Activated CD8-positive, alpha-beta T cell treated with anti-CD3 and anti-CD28 coated beads for 36 hours (primary cell): Measurements from ENCODE around the gene EML3. TPM values are rescaled to one million over a fixed set of nuclear protein-coding genes. Genes with fewer than 3 reads are reported as not detected.
A peak's percentile ranks its signal among the peaks of the same experiment; 100 is the strongest.

Source experiments
- ATAC-seq: fragments of 200-7000 bp; cut with Tn5 transposase; one replicate; pipeline ENCODE4 v1.10.0; 2021; ENCODE audit warnings: mild to moderate bottlenecking, moderate library complexity
- CTCF ChIA-PET: fragments of 350-600 bp; sonication (Branson Sonifier 250); formaldehyde crosslinking; loops from one replicate; lab custom pipeline; 2021; ENCODE audit warnings: antibody characterized with exemption; lab: Charles Lee
- POLR2A ChIA-PET: fragments of 350-600 bp; sonication (Branson Sonifier 250); formaldehyde crosslinking; loops from one replicate; lab custom pipeline; 2021; ENCODE audit warnings: antibody characterized with exemption; lab: Charles Lee
- DNase-seq: peaks from one replicate; pipeline ENCODE4 v3.0.0-alpha.2; 2020
- H3K27ac Mint-ChIP-seq: one replicate; pipeline ENCODE4 v1.8.0; 2021; ENCODE audit warnings: mild to moderate bottlenecking, mixed read lengths
- H3K27me3 Mint-ChIP-seq: one replicate; pipeline ENCODE4 v1.8.0; 2021; ENCODE audit warnings: mixed read lengths
- H3K36me3 Mint-ChIP-seq: one replicate; pipeline ENCODE4 v1.8.0; 2021; ENCODE audit warnings: low read depth, mixed read lengths
- H3K4me1 Mint-ChIP-seq: one replicate; pipeline ENCODE4 v1.8.0; 2021; ENCODE audit warnings: low read depth, mixed read lengths
- H3K4me3 Mint-ChIP-seq: one replicate; pipeline ENCODE4 v1.8.0; 2021; ENCODE audit warnings: mild to moderate bottlenecking, moderate library complexity, mixed read lengths
- H3K9me3 Mint-ChIP-seq: one replicate; pipeline ENCODE4 v1.8.0; 2021; ENCODE audit warnings: mixed read lengths
- CTCF ChIP-seq: fragments of 200-600 bp; IDR thresholded peaks from one replicate; pipeline ENCODE4 v1.8.0; 2022; ENCODE audit warnings: antibody characterized with exemption, mild to moderate bottlenecking
- intact Hi-C: fragments of 100-400 bp; cut with micrococcal nuclease; formaldehyde crosslinking; loops from one replicate; pipeline ENCODE4 v1.10.0; 2022
- total RNA-seq, 2 experiments: library from RNA; stranded (reverse); gene quantifications; one replicate each; pipeline ENCODE4 v1.2.3, GENCODE V29; 2021

The EML3 gene
- total RNA-seq, 2 experiments from 2014 or later: 115 to 120 TPM

GRCh38 chr11:62607714-62608113, 4.9 kb downstream of the EML3 start:
- intact Hi-C loops: no loop called here
- Mint-ChIP-seq H3K4me3 (no peak overlapping the region), H3K27me3 (no peaks in the 10 kb centered on the region), H3K27ac (no peak overlapping the region), H3K4me1 (peaks cover 46% of the 10 kb centered on the region), H3K36me3 (peaks cover 68% of the 10 kb centered on the region), H3K9me3 (no peaks in the 10 kb centered on the region)
- DNase-seq: peak; percentile 32
- ATAC-seq: no peak
- CTCF ChIA-PET: interaction anchor here (0.8 to 1.7 kb wide), 3 partner anchors 16 to 183 kb away, joined by 3 to 9 read pairs (median 5); partner anchors contain the start of gene TUT1
- no peak for TF ChIP-seq CTCF
- POLR2A ChIA-PET: interaction anchor here (0.7 to 6.9 kb wide), 4 partner anchors 9 to 30 kb away, joined by 3 to 87 read pairs (median 4); partner anchors contain the start of gene TUT1

DNA sequence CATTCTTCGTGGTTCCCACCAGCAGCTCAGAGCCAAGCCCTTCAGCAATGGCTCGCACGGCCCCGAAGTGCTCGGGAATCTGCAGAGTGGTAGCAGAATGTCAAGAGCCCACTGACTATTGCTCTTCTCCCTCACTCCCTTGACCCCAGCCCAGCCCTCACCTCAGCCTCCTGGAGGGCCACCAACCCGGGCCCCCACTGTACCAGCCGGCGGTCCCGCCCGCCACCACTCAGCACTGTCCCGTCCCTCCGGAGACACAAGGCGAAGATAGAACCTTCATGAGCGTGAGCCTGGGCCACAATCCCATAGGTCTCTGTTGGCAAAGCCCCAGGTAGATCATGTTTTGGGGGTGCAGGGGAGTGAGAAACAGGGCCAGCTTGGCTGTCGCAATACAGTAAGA, 6.7 kb downstream of the EML3 start:
- no peak for DNase-seq
- no peaks in the 10 kb centered on the region for H3K9me3 Mint-ChIP-seq
- ChIA-PET CTCF (interaction anchor here (1.2 kb wide), 1 partner anchor 14 kb away, joined by 3 read pairs; the partner anchor contains the start of gene TUT1), POLR2A (interaction anchor here (0.9 to 1.8 kb wide), 4 partner anchors 12 to 73 kb away, joined by 3 to 5 read pairs (median 4); partner anchors contain the start of genes TUT1 and UBXN1)
- ATAC-seq: no peak
- H3K4me3 Mint-ChIP-seq: no peak overlapping the region
- intact Hi-C loops: no loop called here
- H3K27me3 Mint-ChIP-seq: no peaks in the 10 kb centered on the region
- peaks cover 62% of the 10 kb centered on the region for H3K36me3 Mint-ChIP-seq
- TF ChIP-seq CTCF: no peak
- H3K27ac Mint-ChIP-seq: no peak overlapping the region
- peaks cover 46% of the 10 kb centered on the region for H3K4me1 Mint-ChIP-seq

DNA sequence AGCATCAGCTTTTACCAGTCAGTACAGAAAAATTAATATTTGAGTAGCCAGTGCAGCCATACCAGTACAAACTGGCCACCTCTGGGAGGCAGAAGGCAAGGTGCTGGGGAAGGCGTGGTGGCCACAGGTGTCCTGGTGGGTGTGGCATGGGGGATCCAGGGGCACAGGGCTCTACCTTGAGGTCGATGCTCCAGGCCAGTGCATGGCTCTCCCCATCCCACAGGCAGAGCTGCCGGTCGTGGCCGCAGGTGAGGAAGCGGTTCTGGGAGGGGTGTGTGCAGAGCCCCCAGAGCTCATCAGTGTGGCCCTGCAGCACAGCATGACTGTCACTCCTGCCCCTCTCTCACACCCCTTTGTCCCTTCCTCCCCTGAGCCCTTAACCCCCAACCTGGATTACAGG, 7.1 kb downstream of the EML3 start:
- Mint-ChIP-seq H3K9me3 (no peaks in the 10 kb centered on the region), H3K27ac (no peak overlapping the region), H3K27me3 (no peaks in the 10 kb centered on the region), H3K4me1 (peaks cover 43% of the 10 kb centered on the region), H3K4me3 (no peak overlapping the region), H3K36me3 (peaks cover 64% of the 10 kb centered on the region)
- ChIA-PET POLR2A (interaction anchor here (0.9 to 1.8 kb wide), 5 partner anchors 12 to 74 kb away, joined by 3 to 5 read pairs (median 4); partner anchors contain the start of genes TUT1 and UBXN1), CTCF (interaction anchor here (1.2 kb wide), 1 partner anchor 14 kb away, joined by 3 read pairs; the partner anchor contains the start of gene TUT1)
- intact Hi-C loops: no loop called here
- ATAC-seq: no peak
- no peak for TF ChIP-seq CTCF
- DNase-seq: no peak

DNA sequence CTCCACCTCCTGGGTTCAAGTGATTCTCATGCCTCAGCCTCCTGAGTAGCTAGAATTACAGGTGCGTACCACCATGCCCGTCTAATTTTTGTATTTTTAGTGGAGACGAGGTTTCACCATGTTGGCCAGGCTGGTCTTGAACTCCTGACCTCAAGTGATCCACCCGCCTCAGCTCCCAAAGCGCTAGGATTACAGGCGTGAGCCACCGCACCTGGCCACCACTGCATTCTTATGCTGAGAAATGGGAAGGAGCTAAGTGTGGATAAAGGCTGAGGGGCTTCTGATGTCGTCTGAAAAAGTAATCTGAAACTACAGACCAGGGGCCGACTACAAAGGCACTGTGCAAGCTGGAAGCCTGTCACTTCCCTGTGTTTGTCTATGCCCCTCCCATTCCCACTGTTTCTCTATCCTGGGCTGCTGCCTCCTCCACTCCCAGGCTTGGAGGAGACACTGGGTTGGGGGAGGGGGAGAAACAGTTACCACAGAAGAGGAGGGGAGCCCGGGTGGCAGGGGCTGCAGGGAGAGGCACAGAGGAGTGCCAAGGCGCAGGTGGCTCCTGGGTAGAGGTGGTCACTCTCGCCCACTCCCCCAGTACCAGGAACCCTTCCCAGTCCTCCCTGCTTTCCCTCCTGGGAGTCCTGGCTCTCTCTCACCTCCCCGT, 8.0 kb downstream of the EML3 start:
- CTCF ChIA-PET: interaction anchor here (1.1 kb wide), 1 partner anchor 180 kb away, joined by 3 read pairs; no protein-coding TSS in a partner anchor
- POLR2A ChIA-PET: interaction anchor here (0.8 to 2.4 kb wide), 8 partner anchors 9 to 75 kb away, joined by 3 to 24 read pairs (median 5); partner anchors contain the start of genes C11orf98, CSKMT, LBHD1 and TUT1
- H3K4me1 Mint-ChIP-seq: peaks cover 43% of the 10 kb centered on the region
- DNase-seq (no peak), ATAC-seq (no peak)
- no peaks in the 10 kb centered on the region for H3K27me3 Mint-ChIP-seq
- TF ChIP-seq CTCF: no peak
- H3K4me3 Mint-ChIP-seq: no peak overlapping the region
- no peak overlapping the region for H3K27ac Mint-ChIP-seq
- H3K9me3 Mint-ChIP-seq: no peaks in the 10 kb centered on the region
- intact Hi-C loops: no loop called here
- peaks cover 66% of the 10 kb centered on the region for H3K36me3 Mint-ChIP-seq
